Small intestine (tissue), 7 donors: ENCODE data around the gene TMEM101. TPM values are rescaled to one million over a fixed set of nuclear protein-coding genes. Genes with fewer than 3 reads are reported as not detected.
"Not testable (repeated sequence)": the region's sequence is repeated elsewhere in the genome, so short reads cannot be mapped to it uniquely, and the experiment has no call there.

Experiments
- DNase-seq, 2 donors: peaks; one replicate each; pipeline versions ENCODE4 v3.0.0 to v3.0.0-alpha.2; 2013
- FAIRE-seq: peaks from 2 replicates; lab custom pipeline; 2012; peaks lifted over from hg19 to GRCh38; lab: Jason Lieb, UNC
- H3K27ac ChIP-seq, 3 donors: one replicate each; pipeline ENCODE4 v1.5.1; 2013; ENCODE audit warnings: low read length in 2 of 3, mild to moderate bottlenecking in 2 of 3, control low read depth in 1 of 3, inconsistent platforms in 1 of 3, low read depth in 1 of 3, moderate library complexity in 1 of 3
- H3K27me3 ChIP-seq, 3 donors: one replicate each; pipeline ENCODE4 v1.6.1; 2013; ENCODE audit warnings: low read length in 3 of 3, inconsistent platforms in 1 of 3; ENCODE audit not compliant: control insufficient read depth in 3 of 3, insufficient read depth in 3 of 3
- H3K36me3 ChIP-seq, 3 donors: one replicate each; pipeline ENCODE4 v1.6.1; 2013; ENCODE audit warnings: low read length in 3 of 3, inconsistent platforms in 1 of 3, low read depth in 1 of 3, mild to moderate bottlenecking in 1 of 3, moderate library complexity in 1 of 3; ENCODE audit not compliant: control insufficient read depth in 3 of 3, insufficient read depth in 2 of 3
- H3K4me1 ChIP-seq, 3 donors: one replicate each; pipeline ENCODE4 v1.6.1; 2013; ENCODE audit warnings: low read length in 2 of 3, inconsistent platforms in 1 of 3, low read depth in 1 of 3, mild to moderate bottlenecking in 1 of 3, moderate library complexity in 1 of 3; ENCODE audit not compliant: control insufficient read depth in 3 of 3, insufficient read depth in 2 of 3
- H3K4me3 ChIP-seq, 3 donors: one replicate each; pipeline ENCODE4 v1.5.1; 2013; ENCODE audit warnings: low read length in 3 of 3, control low read depth in 1 of 3, inconsistent platforms in 1 of 3, low read depth in 1 of 3, mild to moderate bottlenecking in 1 of 3, moderate library complexity in 1 of 3
- H3K9me3 ChIP-seq, 2 donors: one replicate each; pipeline ENCODE4 v1.6.1; 2013; ENCODE audit warnings: low read depth in 1 of 2, low read length in 1 of 2; ENCODE audit not compliant: control insufficient read depth in 2 of 2, insufficient read depth in 1 of 2
- WGBS, 3 donors: extraction: QIAGEN DNeasy Blood & Tissue Kit; methylation state at CpG; one replicate each; pipeline ENCODE4 v1.1.7; 2013; 5-methylcytosine and 5-hydroxymethylcytosine counted together
- polyA plus RNA-seq, 4 donors: library from polyadenylated mRNA; stranded (reverse) in 3 of 4; unstranded in 1 of 4; fragments of 200-250 nt in 3 of 4; fragments of 120-200 nt in 1 of 4; gene quantifications; one replicate each; pipeline versions ENCODE4 v1.2.1 to v1.2.3, GENCODE V29; 2013
- donor health status: healthy with polysubstance abuse.
- donor health status: control.
- donor health status: control.
- donor health status: Bipolar disorder and iron deficiency.
- donor health status: healthy.

The TMEM101 gene
- polyA plus RNA-seq, 4 donors = 11.3 to 47.5 (median 27.7) TPM

DNA sequence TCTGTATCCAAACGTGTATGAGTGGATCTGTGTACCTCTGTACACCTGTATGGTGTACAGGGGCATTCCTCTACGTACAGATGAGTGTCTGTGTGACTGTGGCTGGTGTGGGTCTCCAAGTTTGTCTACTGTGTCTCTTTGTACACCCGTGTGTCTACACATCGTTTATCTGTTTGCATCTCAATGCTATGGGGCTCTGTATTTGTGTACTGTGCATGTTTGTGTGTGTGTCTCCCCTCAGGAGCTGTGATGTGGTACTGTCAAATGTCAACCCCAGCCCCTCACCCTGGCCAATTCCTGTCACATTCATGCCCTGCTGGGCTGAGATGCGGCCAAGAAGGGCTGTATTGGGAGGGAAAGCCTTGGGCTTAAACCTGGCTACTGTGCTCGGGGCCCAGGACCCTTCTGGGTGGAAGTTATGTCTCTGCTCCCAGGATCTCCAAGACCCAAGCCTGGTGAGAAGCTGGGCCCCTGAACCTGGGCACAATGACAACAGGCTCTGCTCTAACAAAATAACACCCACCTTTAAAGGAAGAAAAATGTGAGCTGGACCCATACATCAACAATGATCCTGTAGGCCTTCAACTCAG is 13.8 kb downstream of the TMEM101 start:
- H3K27me3 ChIP-seq = peaks cover 0 to 19% (median 3%) of the 10 kb centered on the region in 3 donors
- FAIRE-seq (no peak), DNase-seq (no peak)
- peaks cover 0 to 9% (median 0%) of the 10 kb centered on the region in 3 donors for H3K36me3 ChIP-seq
- H3K9me3 ChIP-seq = no peaks in the 10 kb centered on the region
- 67 to 73% (median 68%) methylated on average over 6 of the region's 6 CpGs for WGBS, 3 donors
- peak overlapping the region in 1 of 3 donors; percentile 58 for H3K27ac ChIP-seq
- no peak overlapping the region for H3K4me3 ChIP-seq
- H3K4me1 ChIP-seq = peaks cover 0 to 28% (median 0%) of the 10 kb centered on the region in 3 donors

DNA sequence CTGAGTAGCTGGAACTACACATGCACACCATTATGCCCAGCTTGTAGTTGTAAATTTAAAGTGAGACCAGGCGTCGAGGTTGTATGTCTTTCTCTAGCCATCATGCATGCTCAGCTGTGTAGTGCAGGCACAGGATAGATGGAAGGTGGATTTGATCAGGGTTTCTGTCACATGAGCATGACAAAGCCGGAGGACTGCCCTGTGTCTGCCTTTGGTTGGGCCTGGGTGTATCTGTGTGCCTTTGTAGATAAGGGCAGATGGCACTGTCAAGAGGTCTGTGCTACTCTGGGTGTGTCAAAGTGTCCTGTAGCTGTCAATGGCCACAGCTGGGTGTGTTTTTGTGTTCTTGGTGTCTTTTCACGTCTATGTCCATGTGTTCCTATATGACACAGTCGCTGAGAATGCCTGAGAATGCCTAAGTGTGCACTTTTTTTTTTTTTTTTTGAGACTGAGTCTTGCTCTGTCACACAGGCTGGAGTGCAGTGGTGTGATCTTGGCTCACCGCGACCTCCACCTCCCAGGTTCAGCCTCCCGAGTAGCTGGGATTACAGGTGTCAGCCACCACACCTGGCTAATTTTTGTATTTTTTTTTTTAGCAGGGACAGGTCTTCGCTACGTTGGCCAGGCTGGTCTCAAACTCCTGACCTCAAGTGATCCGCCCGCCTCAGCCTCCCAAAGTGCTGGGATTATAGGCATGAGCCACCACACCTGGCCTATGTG is 14.5 kb downstream of the TMEM101 start:
- FAIRE-seq = no peak
- peaks cover 0 to 26% (median 0%) of the 10 kb centered on the region in 3 donors for H3K4me1 ChIP-seq
- peaks cover 0 to 18% (median 5%) of the 10 kb centered on the region in 3 donors for H3K27me3 ChIP-seq
- peak overlapping the region in 1 of 3 donors; percentile 58 for H3K27ac ChIP-seq
- H3K36me3 ChIP-seq = peaks cover 0 to 3% (median 0%) of the 10 kb centered on the region in 3 donors
- no peaks in the 10 kb centered on the region for H3K9me3 ChIP-seq
- no peak overlapping the region for H3K4me3 ChIP-seq
- 79 to 85% (median 82%) methylated on average over 8 to 12 of the region's 12 CpGs for WGBS, 3 donors
- peak in 1 of 2 donors; percentile 61 for DNase-seq

DNA sequence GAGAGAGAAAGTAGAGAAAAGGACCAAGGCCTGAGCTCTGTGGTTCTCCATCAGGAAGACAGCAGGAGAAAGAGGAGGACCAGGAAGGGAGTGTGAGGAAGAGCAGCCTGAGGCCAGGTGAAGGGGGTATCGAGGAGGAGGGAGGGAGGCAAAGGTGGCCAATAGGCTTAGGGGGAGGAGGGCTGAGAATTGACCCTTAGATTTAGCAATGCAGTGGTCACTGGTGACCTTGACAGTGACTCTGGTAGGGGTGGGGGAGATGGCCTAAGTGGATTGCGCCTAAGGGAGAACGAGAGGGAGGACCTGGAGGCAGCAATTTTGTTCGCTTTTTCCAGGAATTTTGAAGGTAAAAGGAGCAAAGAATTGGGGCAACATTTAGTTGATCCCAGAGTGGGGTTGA is 15.7 kb downstream of the TMEM101 start:
- FAIRE-seq (no peak), DNase-seq (no peak)
- Histone ChIP-seq H3K27me3 (peaks cover 0 to 20% (median 7%) of the 10 kb centered on the region in 3 donors), H3K36me3 (peaks cover 0 to 3% (median 0%) of the 10 kb centered on the region in 3 donors), H3K9me3 (peaks cover 0 to 2% of the 10 kb centered on the region in 2 donors), H3K27ac (no peak overlapping the region), H3K4me3 (no peak overlapping the region), H3K4me1 (peaks cover 0 to 38% (median 0%) of the 10 kb centered on the region in 3 donors)
- WGBS, 3 donors = 84 to 90% (median 86%) methylated on average over 4 of the region's 4 CpGs

DNA sequence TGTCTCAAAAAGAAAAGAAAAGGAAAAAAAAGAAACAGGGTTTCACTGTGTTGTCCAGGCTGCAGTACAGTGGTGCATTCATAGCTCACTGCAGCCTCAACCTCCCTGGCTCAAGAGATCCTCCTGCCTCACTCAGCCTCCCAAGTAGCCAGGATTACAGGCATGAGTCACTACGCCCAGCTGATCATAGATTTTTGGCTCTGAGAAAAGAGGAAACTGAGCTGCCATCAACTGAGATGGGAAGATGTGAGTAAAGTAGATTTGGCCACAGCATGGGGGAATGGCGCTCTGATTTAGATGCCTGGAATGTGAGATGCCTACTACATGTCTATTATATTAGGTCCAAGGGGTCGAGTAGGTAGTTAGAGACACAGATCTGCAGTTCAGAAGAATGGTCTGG is 16.2 kb downstream of the TMEM101 start:
- H3K9me3 ChIP-seq = peaks cover 0 to 2% of the 10 kb centered on the region in 2 donors
- peaks cover 0 to 35% (median 0%) of the 10 kb centered on the region in 3 donors for H3K4me1 ChIP-seq
- H3K27ac ChIP-seq = no peak overlapping the region
- DNase-seq (no peak), FAIRE-seq (no peak)
- 75 to 83% (median 79%) methylated on average over 3 of the region's 3 CpGs for WGBS, 3 donors
- H3K27me3 ChIP-seq = peaks cover 0 to 23% (median 7%) of the 10 kb centered on the region in 3 donors
- peaks cover 0 to 3% (median 0%) of the 10 kb centered on the region in 3 donors for H3K36me3 ChIP-seq
- no peak overlapping the region for H3K4me3 ChIP-seq

DNA sequence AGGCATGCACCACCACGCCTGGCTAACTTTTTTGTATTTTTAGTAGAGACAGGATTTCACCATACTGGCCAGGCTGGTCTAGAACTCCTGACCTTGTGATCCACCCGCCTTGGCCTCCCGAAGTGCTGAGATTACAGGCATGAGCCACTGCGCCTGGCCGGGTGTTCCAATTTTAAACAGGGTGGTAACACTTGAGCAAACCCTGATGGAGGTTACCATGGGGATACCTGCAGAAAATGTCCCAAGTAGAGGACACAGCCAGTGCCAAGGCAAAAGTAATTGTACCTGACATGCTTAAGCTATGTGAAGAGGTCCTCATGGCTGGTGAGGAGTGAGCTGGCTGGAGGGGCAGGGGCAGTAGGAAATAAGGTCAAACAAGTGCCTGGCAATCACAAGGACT is 17.6 kb downstream of the TMEM101 start:
- not testable (repeated sequence) for DNase-seq, H3K4me3 ChIP-seq, FAIRE-seq, H3K9me3 ChIP-seq, H3K36me3 ChIP-seq, H3K27ac ChIP-seq
- WGBS, 3 donors = 74 to 89% (median 85%) methylated on average over 5 of the region's 5 CpGs
- peaks cover 0 to 23% (median 7%) of the 10 kb centered on the region in 3 donors for H3K27me3 ChIP-seq
- peaks cover 0 to 28% (median 0%) of the 10 kb centered on the region in 3 donors for H3K4me1 ChIP-seq

DNA sequence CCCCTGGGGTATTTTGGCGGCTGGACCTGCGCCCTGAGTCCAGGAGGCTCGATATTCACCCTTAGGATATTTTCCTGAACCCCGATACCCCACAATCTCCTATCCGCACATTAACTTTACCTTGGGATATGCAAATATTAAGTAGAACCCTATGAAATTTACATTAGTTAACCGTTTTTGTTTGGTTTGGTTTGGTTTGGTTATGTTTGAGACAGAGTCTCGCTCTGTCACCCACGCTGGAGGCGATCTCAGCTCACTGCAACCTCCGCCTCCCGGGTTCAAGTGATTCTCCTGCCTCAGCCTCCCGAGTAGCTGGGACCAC is 19.7 kb downstream of the TMEM101 start:
- no peak for FAIRE-seq
- Histone ChIP-seq H3K27me3 (peaks cover 0 to 23% (median 7%) of the 10 kb centered on the region in 3 donors), H3K27ac (no peak overlapping the region), H3K36me3 (no peaks in the 10 kb centered on the region), H3K4me3 (no peak overlapping the region), H3K9me3 (peaks cover 0 to 2% of the 10 kb centered on the region in 2 donors), H3K4me1 (peaks cover 0 to 11% (median 0%) of the 10 kb centered on the region in 3 donors)
- 17 to 20% (median 18%) methylated on average over 12 of the region's 12 CpGs for WGBS, 3 donors
- DNase-seq = no peak

DNA sequence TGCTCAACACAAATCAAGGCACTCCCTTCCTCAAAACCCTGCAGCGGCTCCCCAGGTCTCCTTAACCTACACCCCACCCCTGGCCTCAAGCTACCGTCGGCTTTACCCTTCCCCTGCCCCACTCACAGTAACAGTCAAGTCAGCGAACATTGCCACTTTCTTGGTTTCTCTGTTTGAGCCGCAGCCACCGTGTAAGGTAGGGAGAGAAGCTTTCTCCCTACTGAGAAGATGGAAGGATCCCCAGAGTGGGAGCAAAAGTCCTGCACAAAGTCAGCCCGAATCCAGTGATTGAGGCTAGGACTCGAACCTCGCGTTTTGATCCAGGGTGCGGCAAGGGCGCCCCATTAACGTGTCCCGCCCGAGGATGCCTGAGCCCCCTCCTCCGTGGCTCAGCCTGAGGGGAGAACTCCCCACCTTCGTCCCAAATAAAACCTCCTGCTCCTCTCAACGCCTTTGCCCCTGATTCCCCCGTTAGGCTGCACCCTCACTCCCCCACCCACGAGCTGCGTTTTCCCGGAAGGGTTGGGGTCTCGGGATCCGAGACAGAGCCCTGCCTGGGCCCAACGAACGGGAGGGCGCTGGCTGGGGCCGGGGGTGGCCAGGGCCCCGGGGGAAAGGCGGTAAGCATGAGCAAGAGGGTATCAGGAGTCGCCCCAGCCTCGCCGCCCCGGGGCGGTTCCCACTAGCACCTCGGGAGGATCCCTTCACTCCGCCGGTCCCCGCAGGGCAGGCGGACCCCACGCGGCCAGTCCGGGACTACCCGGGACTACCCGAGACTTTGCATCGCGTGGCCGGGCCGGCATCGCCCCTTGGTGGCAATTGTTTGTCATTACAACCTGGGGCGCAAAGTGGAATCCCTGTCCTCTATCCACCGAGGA is 20.3 kb downstream of the TMEM101 start:
- DNase-seq (peak; percentile 53 to 74), FAIRE-seq (no peak)
- Histone ChIP-seq H3K9me3 (peaks cover 0 to 2% of the 10 kb centered on the region in 2 donors), H3K36me3 (no peaks in the 10 kb centered on the region), H3K27me3 (peaks cover 0 to 23% (median 7%) of the 10 kb centered on the region in 3 donors), H3K27ac (no peak overlapping the region), H3K4me1 (peaks cover 0 to 11% (median 0%) of the 10 kb centered on the region in 3 donors), H3K4me3 (peak overlapping the region in 1 of 3 donors; percentile 28)
- WGBS, 3 donors = 4 to 7% (median 4%) methylated on average over 50 to 52 of the region's 52 CpGs

DNA sequence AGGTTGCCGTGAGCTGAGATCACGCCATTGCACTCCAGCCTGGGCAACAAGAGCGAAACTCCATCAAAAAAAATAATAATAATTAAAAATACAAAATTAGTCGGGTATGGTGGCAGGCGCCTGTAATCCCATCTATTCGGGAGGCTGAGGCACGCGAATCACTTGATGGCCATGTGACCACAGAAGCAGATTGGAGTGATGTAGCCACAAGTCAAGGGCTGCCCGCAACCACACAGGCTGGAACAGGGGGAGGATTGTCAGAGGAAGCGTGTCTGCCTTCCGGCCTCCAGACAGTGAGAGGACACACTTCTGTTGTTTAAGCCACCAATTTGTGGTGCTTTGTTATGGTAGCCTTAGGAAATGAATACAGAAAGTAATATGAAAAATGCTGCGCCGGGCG is 22.1 kb downstream of the TMEM101 start:
- no peak overlapping the region for H3K27ac ChIP-seq
- peaks cover 0 to 30% (median 7%) of the 10 kb centered on the region in 3 donors for H3K27me3 ChIP-seq
- H3K9me3 ChIP-seq = peaks cover 0 to 2% of the 10 kb centered on the region in 2 donors
- 93 to 95% (median 94%) methylated on average over 14 of the region's 14 CpGs for WGBS, 3 donors
- DNase-seq (no peak), FAIRE-seq (no peak)
- no peak overlapping the region for H3K4me3 ChIP-seq
- no peaks in the 10 kb centered on the region for H3K36me3 ChIP-seq
- peaks cover 0 to 11% (median 0%) of the 10 kb centered on the region in 3 donors for H3K4me1 ChIP-seq
